Upper lobe of right lung (tissue), 1 donor: ENCODE results near the gene GOPC. TPM values are rescaled to one million over a fixed set of nuclear protein-coding genes. Genes with fewer than 3 reads are reported as not detected.

Source experiments
- ATAC-seq: fragments of 200-7000 bp; cut with Tn5 transposase; one replicate; pipeline ENCODE4 v1.9.1; 2020; ENCODE audit warnings: mild to moderate bottlenecking, moderate library complexity
- DNase-seq: peaks from one replicate; pipeline ENCODE4 v3.0.0-alpha.2; 2020
- H3K27ac ChIP-seq: fragments of 200-600 bp; one replicate; pipeline ENCODE4 v1.8.0; 2022
- H3K27me3 ChIP-seq: fragments of 200-600 bp; one replicate; pipeline ENCODE4 v1.8.0; 2022; ENCODE audit warnings: mild to moderate bottlenecking
- H3K36me3 ChIP-seq: fragments of 200-600 bp; one replicate; pipeline ENCODE4 v1.8.0; 2022
- H3K4me1 ChIP-seq: fragments of 200-600 bp; one replicate; pipeline ENCODE4 v1.8.0; 2022
- H3K4me3 ChIP-seq: fragments of 200-600 bp; one replicate; pipeline ENCODE4 v1.8.0; 2022; ENCODE audit warnings: mild to moderate bottlenecking
- H3K9me3 ChIP-seq: fragments of 200-600 bp; one replicate; pipeline ENCODE4 v1.8.0; 2022
- CTCF ChIP-seq: fragments of 200-600 bp; IDR thresholded peaks from one replicate; pipeline ENCODE4 v1.8.0; 2022; ENCODE audit warnings: antibody characterized with exemption
- intact Hi-C: fragments of 100-400 bp; cut with DNase I; formaldehyde crosslinking; loops from one replicate; pipeline ENCODE4 v1.11.0; 2022
- total RNA-seq: library from RNA; stranded (reverse); fragmentation: NEBNext Ultra II Directional; extraction: Animal tissue kit (Norgen Biotek cat#: 25700); gene quantifications from one replicate; pipeline ENCODE4 v1.2.1, GENCODE V29; 2021
- donor health status: DM: no; HTN: yes; CAD: no; lungs with severe emphysema.

Gene GOPC
- total RNA-seq, 1 donor from 2014 or later, result 21.5 TPM

GRCh38 chr6:117591405-117591804 lies 10.9 kb downstream of the GOPC start:
- DNase-seq (no peak), ATAC-seq (no peak)
- TF ChIP-seq CTCF, result no peak
- H3K4me1 ChIP-seq, result no peaks in the 10 kb centered on the region
- intact Hi-C loops, result no loop called here
- H3K9me3 ChIP-seq, result no peaks in the 10 kb centered on the region
- H3K4me3 ChIP-seq, result no peak overlapping the region
- H3K27ac ChIP-seq, result no peak overlapping the region
- H3K27me3 ChIP-seq, result no peaks in the 10 kb centered on the region
- peaks cover 18% of the 10 kb centered on the region for H3K36me3 ChIP-seq

GRCh38 chr6:117590447-117590846 lies 11.9 kb downstream of the GOPC start:
- H3K27me3 ChIP-seq, result no peaks in the 10 kb centered on the region
- ATAC-seq, result no peak
- TF ChIP-seq CTCF, result no peak

GRCh38 chr6:117585647-117586046 lies 16.7 kb downstream of the GOPC start:
- intact Hi-C loops, result no loop called here
- peak; percentile 57 for ATAC-seq
- Histone ChIP-seq H3K27ac (no peak overlapping the region), H3K36me3 (peaks cover 18% of the 10 kb centered on the region), H3K4me1 (no peaks in the 10 kb centered on the region), H3K4me3 (no peak overlapping the region), H3K9me3 (no peaks in the 10 kb centered on the region), H3K27me3 (no peaks in the 10 kb centered on the region)
- no peak for DNase-seq
- no peak for TF ChIP-seq CTCF

More at GRCh38 chr6:117590447-117590846, 11.9 kb downstream of the GOPC start:
- no peak for DNase-seq
- intact Hi-C loops, result no loop called here
- Histone ChIP-seq H3K4me3 (no peak overlapping the region), H3K4me1 (no peaks in the 10 kb centered on the region), H3K27ac (no peak overlapping the region), H3K36me3 (peaks cover 18% of the 10 kb centered on the region), H3K9me3 (no peaks in the 10 kb centered on the region)

- H3K36me3 ChIP-seq, result peaks cover 49% of the 10 kb centered on the region
- ATAC-seq (no peak), DNase-seq (no peak)
- no peaks in the 10 kb centered on the region for H3K9me3 ChIP-seq
- no peak overlapping the region for H3K4me3 ChIP-seq
- no peak for TF ChIP-seq CTCF
- H3K27me3 ChIP-seq, result no peaks in the 10 kb centered on the region
- intact Hi-C loops, result no loop called here
- H3K4me1 ChIP-seq, result no peaks in the 10 kb centered on the region
- no peak overlapping the region for H3K27ac ChIP-seq
These were observed 28.1 kb downstream of the GOPC start for GRCh38 chr6:117574198-117574597.

- H3K36me3 ChIP-seq, result peaks cover 56% of the 10 kb centered on the region
- TF ChIP-seq CTCF, result no peak
- DNase-seq (no peak), ATAC-seq (no peak)
- no peaks in the 10 kb centered on the region for H3K9me3 ChIP-seq
- intact Hi-C loops, result no loop called here
- H3K27ac ChIP-seq, result no peak overlapping the region
- no peaks in the 10 kb centered on the region for H3K27me3 ChIP-seq
- no peaks in the 10 kb centered on the region for H3K4me1 ChIP-seq
- no peak overlapping the region for H3K4me3 ChIP-seq
These were observed 29.2 kb downstream of the GOPC start for GRCh38 chr6:117573006-117573680.
